ENCODE data around the gene PANK3.
"Not testable (repeated sequence)": the region's sequence is repeated elsewhere in the genome, so short reads cannot be mapped to it uniquely, and the experiment has no call there.

The PANK3 gene

GRCh38 chr5:168578538-168579487 lies at the start of gene PANK3:
Gene PANK3, minus strand, starts transcription at chr5:168579368. Its CDS starts 85 bp downstream, at chr5:168579283.
- DNase-seq (ENCODE audit: low read depth), result peak; percentile 42

- no peak for DNase-seq (ENCODE audit: low read depth)
Observed at GRCh38 chr5:168624850-168625364, 45.7 kb upstream of the PANK3 start.

GRCh38 chr5:168620807-168621206 lies 41.6 kb upstream of the PANK3 start:
- DNase-seq (ENCODE audit: low read depth), result no peak

GRCh38 chr5:168614661-168615060 lies 35.5 kb upstream of the PANK3 start:
- DNase-seq (ENCODE audit: low read depth), result no peak

GRCh38 chr5:168613996-168614395 lies 34.8 kb upstream of the PANK3 start:
- no peak for DNase-seq (ENCODE audit: low read depth)

- DNase-seq (ENCODE audit: low read depth), result no peak
Observed at GRCh38 chr5:168613396-168613795, 34.2 kb upstream of the PANK3 start.

- no peak for DNase-seq (ENCODE audit: low read depth)
Observed at GRCh38 chr5:168612996-168613395, 33.8 kb upstream of the PANK3 start.

- no peak for DNase-seq (ENCODE audit: low read depth)
Observed at GRCh38 chr5:168612123-168612522, 33.0 kb upstream of the PANK3 start.

- no peak for DNase-seq (ENCODE audit: low read depth)
Observed at GRCh38 chr5:168611165-168611564, 32.0 kb upstream of the PANK3 start.

- DNase-seq (ENCODE audit: low read depth), result no peak
Observed at GRCh38 chr5:168609806-168610482, 30.8 kb upstream of the PANK3 start.

- no peak for DNase-seq (ENCODE audit: low read depth)
Observed at GRCh38 chr5:168608821-168609220, 29.7 kb upstream of the PANK3 start.

GRCh38 chr5:168608386-168608785 lies 29.2 kb upstream of the PANK3 start:
- no peak for DNase-seq (ENCODE audit: low read depth)

- DNase-seq (ENCODE audit: low read depth), result no peak
Observed at GRCh38 chr5:168607946-168608345, 28.8 kb upstream of the PANK3 start.

- DNase-seq (ENCODE audit: low read depth), result no peak
Observed at GRCh38 chr5:168606562-168606961, 27.4 kb upstream of the PANK3 start.

GRCh38 chr5:168604436-168604835 lies 25.3 kb upstream of the PANK3 start:
- DNase-seq (ENCODE audit: low read depth), result no peak

GRCh38 chr5:168603746-168604145 lies 24.6 kb upstream of the PANK3 start:
- no peak for DNase-seq (ENCODE audit: low read depth)

- DNase-seq (ENCODE audit: low read depth), result no peak
Observed at GRCh38 chr5:168602517-168602916, 23.3 kb upstream of the PANK3 start.

GRCh38 chr5:168601972-168602371 lies 22.8 kb upstream of the PANK3 start:
- no peak for DNase-seq (ENCODE audit: low read depth)

GRCh38 chr5:168600409-168600808 lies 21.2 kb upstream of the PANK3 start:
- DNase-seq (ENCODE audit: low read depth), result no peak

GRCh38 chr5:168599826-168600225 lies 20.7 kb upstream of the PANK3 start:
- no peak for DNase-seq (ENCODE audit: low read depth)

- DNase-seq (ENCODE audit: low read depth), result no peak
Observed at GRCh38 chr5:168598639-168599038, 19.5 kb upstream of the PANK3 start.

GRCh38 chr5:168596927-168597326 lies 17.8 kb upstream of the PANK3 start:
- DNase-seq (ENCODE audit: low read depth), result no peak

- not testable (repeated sequence) for DNase-seq (ENCODE audit: low read depth)
Observed at GRCh38 chr5:168596122-168596521, 17.0 kb upstream of the PANK3 start.
